Left ventricle myocardium inferior (tissue), 1 donor: ENCODE measurements around the gene TNFAIP3. TPM values are rescaled to one million over a fixed set of nuclear protein-coding genes. Genes with fewer than 3 reads are reported as not detected.

Experiments
- DNase-seq: peaks from one replicate; pipeline ENCODE4 v3.0.0-alpha.2; 2020
- H3K27ac ChIP-seq: fragments of 200-600 bp; replicated peaks from 2 replicates; pipeline ENCODE4 v1.8.0; 2021
- H3K27me3 ChIP-seq: fragments of 200-600 bp; 2 replicates; pipeline ENCODE4 v1.8.0; 2021; ENCODE audit warnings: low read depth
- H3K36me3 ChIP-seq: fragments of 200-600 bp; 2 replicates; pipeline ENCODE4 v1.8.0; 2021
- H3K4me1 ChIP-seq: fragments of 200-600 bp; 2 replicates; pipeline ENCODE4 v1.8.0; 2021
- H3K4me3 ChIP-seq: fragments of 200-600 bp; 2 replicates; pipeline ENCODE4 v1.8.0; 2021; ENCODE audit warnings: mild to moderate bottlenecking, moderate library complexity
- H3K9me3 ChIP-seq: fragments of 200-600 bp; replicated peaks from 2 replicates; pipeline ENCODE4 v1.8.0; 2021
- intact Hi-C: fragments of 100-400 bp; cut with micrococcal nuclease; formaldehyde crosslinking; loops from one replicate; pipeline ENCODE4 v1.11.0; 2022
- total RNA-seq: library from RNA; stranded (reverse); fragmentation: NEBNext Ultra II Directional; extraction: Animal tissue kit (Norgen Biotek cat#: 25700); gene quantifications from one replicate; pipeline ENCODE4 v1.2.1, GENCODE V29; 2021
- TF ChIP-seq, protein P1 (sequence below): fragments of 200-600 bp; IDR thresholded peaks from 2 replicates; pipeline ENCODE4 v1.8.0; 2021; ENCODE audit warnings: antibody characterized with exemption, mild to moderate bottlenecking, borderline replicate concordance
- donor health status: DM: no; HTN: yes; CAD: no; lungs with severe emphysema.

Gene TNFAIP3
- total RNA-seq, 1 donor from 2014 or later, result 7.0 TPM

DNA sequence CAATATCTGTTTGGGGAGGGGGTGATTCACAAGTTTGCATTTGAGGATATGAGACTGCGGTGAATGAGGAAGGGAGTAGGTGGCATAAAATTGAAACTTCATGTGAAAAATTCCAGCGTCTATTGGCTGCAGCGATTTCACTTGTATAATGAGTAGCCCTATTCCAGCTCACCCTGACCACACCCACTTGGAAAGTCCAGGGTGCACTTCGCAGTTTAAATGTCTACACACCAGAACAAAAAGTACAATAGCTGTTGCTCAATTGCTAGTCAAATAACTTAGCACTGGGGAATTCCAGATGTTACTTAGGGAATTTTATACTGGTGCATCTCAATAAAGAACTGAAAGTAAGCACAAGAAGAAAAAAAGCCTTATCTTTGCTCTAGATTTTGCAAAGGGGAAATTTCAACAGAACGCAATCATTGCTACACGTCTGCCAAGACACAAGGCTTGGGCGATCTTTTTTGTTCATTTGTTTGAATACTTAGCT lies 6.3 kb downstream of the TNFAIP3 start:
- intact Hi-C loops, result no loop called here
- no peaks in the 10 kb centered on the region for H3K27me3 ChIP-seq
- peaks cover 63% of the 10 kb centered on the region for H3K4me1 ChIP-seq
- no peaks in the 10 kb centered on the region for H3K9me3 ChIP-seq
- TF ChIP-seq, protein P1, sequence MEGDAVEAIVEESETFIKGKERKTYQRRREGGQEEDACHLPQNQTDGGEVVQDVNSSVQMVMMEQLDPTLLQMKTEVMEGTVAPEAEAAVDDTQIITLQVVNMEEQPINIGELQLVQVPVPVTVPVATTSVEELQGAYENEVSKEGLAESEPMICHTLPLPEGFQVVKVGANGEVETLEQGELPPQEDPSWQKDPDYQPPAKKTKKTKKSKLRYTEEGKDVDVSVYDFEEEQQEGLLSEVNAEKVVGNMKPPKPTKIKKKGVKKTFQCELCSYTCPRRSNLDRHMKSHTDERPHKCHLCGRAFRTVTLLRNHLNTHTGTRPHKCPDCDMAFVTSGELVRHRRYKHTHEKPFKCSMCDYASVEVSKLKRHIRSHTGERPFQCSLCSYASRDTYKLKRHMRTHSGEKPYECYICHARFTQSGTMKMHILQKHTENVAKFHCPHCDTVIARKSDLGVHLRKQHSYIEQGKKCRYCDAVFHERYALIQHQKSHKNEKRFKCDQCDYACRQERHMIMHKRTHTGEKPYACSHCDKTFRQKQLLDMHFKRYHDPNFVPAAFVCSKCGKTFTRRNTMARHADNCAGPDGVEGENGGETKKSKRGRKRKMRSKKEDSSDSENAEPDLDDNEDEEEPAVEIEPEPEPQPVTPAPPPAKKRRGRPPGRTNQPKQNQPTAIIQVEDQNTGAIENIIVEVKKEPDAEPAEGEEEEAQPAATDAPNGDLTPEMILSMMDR, result no peak
- H3K4me3 ChIP-seq, result peak overlapping the region; percentile 38
- peaks cover 47% of the 10 kb centered on the region for H3K36me3 ChIP-seq
- H3K27ac ChIP-seq, result peak overlapping the region; percentile 73
- DNase-seq, result peak; percentile 62

DNA sequence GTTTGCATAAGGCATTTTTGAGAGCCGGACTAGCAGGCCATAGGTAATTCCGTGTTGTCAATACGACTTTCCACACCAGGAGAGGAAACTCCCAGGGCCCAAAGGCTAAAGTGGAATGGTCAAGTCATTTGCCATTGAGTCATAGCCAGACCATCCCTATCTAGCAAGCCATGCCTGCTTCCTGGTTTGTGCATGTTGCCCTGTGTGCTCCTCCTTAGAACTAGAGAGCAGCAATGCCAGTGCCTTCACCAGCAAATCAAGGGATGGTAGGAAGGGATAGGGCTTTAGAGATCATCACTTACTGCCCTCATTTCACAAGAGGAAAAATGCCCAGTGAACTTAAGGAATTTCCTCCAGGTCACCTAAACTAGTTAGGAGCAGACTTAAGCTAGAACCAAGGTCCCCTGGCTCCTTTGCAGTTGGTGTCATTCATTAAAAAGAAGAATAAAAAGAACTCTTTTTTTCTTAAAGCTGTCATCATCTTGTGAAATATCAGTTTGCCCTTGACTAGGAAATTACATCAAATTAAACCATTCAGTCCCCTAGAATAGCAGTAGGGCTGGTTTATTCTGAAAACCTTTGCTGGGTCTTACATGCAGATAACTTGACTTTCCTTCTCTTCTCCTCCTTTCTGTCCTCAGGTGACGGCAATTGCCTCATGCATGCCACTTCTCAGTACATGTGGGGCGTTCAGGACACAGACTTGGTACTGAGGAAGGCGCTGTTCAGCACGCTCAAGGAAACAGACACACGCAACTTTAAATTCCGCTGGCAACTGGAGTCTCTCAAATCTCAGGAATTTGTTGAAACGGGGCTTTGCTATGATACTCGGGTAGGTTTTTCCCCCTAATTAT lies 7.4 kb downstream of the TNFAIP3 start:
- H3K4me1 ChIP-seq, result peaks cover 63% of the 10 kb centered on the region
- no peak for DNase-seq
- no peak overlapping the region for H3K4me3 ChIP-seq
- H3K27ac ChIP-seq, result peak overlapping the region; percentile 73
- H3K36me3 ChIP-seq, result peaks cover 58% of the 10 kb centered on the region
- H3K9me3 ChIP-seq, result no peaks in the 10 kb centered on the region
- intact Hi-C loops, result no loop called here
- H3K27me3 ChIP-seq, result no peaks in the 10 kb centered on the region
- TF ChIP-seq, protein P1, result no peak

DNA sequence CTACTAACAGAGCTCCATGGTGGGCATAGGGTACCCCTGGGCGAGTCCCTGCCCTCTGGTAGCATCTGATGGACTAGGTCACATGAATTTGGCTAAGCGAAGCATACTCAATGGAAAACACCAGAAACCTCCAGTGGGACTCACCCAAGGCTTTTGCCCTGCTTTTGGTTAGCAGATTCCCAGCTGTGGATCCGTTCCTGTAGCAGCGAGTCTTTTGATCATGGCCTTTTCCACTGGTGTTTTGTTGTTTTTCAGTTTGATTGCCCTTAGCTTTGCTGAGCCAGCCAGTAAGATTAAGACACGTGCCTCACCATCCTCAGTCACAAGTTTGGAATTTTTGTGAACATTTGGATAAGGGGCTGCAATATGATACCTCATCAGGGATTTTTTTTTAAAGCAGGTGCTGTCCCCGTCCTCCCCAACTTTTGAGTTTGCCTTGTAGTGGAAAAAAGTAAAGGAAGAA lies 8.0 kb downstream of the TNFAIP3 start:
- H3K9me3 ChIP-seq, result no peaks in the 10 kb centered on the region
- peaks cover 65% of the 10 kb centered on the region for H3K36me3 ChIP-seq
- TF ChIP-seq, protein P1, result no peak
- no peak overlapping the region for H3K27ac ChIP-seq
- DNase-seq, result no peak
- no peaks in the 10 kb centered on the region for H3K27me3 ChIP-seq
- no peak overlapping the region for H3K4me3 ChIP-seq
- H3K4me1 ChIP-seq, result peaks cover 63% of the 10 kb centered on the region
- intact Hi-C loops, result no loop called here

DNA sequence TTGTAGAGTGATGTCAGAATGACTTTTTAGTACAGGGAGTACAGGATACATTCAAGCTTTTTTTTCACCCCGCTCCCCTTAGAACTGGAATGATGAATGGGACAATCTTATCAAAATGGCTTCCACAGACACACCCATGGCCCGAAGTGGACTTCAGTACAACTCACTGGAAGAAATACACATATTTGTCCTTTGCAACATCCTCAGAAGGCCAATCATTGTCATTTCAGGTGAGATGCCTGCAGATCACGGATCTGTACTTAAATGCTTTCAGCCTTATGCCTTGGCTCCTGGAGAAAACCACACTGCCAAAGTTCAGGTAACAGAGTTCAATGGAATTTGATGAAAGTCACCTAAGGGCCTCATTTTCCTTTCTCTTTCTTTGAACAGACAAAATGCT lies 8.5 kb downstream of the TNFAIP3 start:
- TF ChIP-seq, protein P1, result no peak
- DNase-seq, result no peak
- H3K27me3 ChIP-seq, result no peaks in the 10 kb centered on the region
- H3K27ac ChIP-seq, result no peak overlapping the region
- intact Hi-C loops, result no loop called here
- peaks cover 63% of the 10 kb centered on the region for H3K4me1 ChIP-seq
- no peaks in the 10 kb centered on the region for H3K9me3 ChIP-seq
- no peak overlapping the region for H3K4me3 ChIP-seq
- peaks cover 70% of the 10 kb centered on the region for H3K36me3 ChIP-seq

DNA sequence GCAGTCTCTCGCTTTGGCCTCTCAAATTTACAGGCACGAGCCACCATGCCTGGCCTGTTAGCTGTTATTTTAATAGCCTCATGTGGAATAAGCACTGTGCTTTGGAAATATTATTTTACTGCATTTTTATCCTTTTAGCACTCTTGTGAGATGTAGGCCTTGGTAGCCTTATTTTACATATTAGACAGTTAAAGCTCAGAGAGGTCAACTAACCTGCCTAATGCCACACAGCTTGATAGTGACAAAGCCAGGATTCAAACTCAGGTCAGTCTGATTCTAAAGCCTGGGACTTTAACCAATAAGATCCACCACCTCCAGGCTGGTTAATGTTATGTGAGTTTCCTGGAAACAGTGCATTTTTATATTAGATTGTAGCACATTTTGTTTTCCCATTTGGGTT lies 9.5 kb downstream of the TNFAIP3 start:
- intact Hi-C loops, result no loop called here
- no peak overlapping the region for H3K4me3 ChIP-seq
- H3K36me3 ChIP-seq, result peaks cover 75% of the 10 kb centered on the region
- peak overlapping the region; percentile 15 for H3K27ac ChIP-seq
- no peak for DNase-seq
- no peaks in the 10 kb centered on the region for H3K9me3 ChIP-seq
- H3K4me1 ChIP-seq, result peaks cover 57% of the 10 kb centered on the region
- H3K27me3 ChIP-seq, result no peaks in the 10 kb centered on the region
- TF ChIP-seq, protein P1, result no peak
